ENCODE data around the gene EHD1. TPM values are rescaled to one million over a fixed set of nuclear protein-coding genes. Genes with fewer than 3 reads are reported as not detected.

EHD1 gene
- total RNA-seq, 1 experiment from 2014 or later = 340 TPM

DNA sequence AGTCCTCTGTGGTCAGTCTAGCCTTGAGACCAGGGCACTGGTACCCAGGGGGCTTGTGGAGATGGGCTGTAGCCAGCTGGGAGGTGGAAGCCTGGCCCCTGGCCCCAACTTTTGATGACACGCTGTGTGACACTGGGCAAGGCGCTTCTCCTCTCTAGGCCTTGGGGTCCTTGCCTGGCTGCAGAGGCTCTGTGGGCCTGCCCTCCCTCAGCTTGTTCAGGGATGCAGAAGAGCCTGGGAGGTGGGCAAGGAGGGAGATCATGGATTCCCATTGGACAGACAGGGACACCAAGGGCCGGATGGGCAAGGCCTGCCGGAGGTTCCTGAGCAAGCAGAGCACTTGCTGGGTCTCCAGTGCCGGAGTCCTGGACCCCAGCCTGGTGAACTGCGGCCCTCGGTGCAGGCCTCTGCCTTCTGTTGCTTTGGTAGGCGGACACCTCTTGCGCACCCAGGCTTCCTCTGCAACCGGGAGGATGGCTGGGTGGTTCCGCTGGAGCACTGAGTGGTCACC, 44.8 kb upstream of the EHD1 start:
- H3K27ac ChIP-seq (ENCODE audit: low read length) = no peak overlapping the region

DNA sequence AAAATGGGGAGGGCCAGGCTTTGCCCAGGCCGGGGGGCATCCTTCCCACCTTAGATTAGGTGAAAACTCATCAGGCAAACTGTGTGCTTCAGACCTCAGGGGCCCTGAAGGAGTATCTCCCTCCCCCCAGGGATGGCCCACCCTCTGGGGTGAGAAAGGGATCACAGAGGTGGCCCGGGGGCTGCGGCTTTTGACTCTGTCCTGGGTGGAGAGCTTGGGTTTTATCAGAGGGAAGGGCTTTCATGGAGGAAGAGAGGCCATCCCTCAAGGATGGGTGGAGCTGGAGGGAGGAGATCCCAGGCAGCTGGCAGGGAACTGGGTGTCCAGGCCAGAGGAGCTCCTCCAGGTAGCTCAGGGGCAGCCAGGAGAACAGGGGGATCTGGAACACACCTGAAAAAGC, 43.0 kb upstream of the EHD1 start:
- H3K36me3 ChIP-seq (ENCODE audit: low read depth, low read length) = no peaks in the 10 kb centered on the region
- DNase-seq = no peak
- H3K9ac ChIP-seq (ENCODE audit: low read length) = no peak overlapping the region
- ATAC-seq = no peak
- no peaks in the 10 kb centered on the region for H3F3A ChIP-seq (ENCODE audit: low read length, unreplicated experiment)
- no peaks in the 10 kb centered on the region for H3K9me3 ChIP-seq (ENCODE audit: low read length)
- H3K4me1 ChIP-seq (ENCODE audit: insufficient read depth, low read length) = peaks cover 21% of the 10 kb centered on the region
- H3K27ac ChIP-seq (ENCODE audit: low read length) = no peak overlapping the region
- CTCF ChIA-PET = interaction anchor here (0.6 kb wide), 1 partner anchor 39 kb away, joined by 4 read pairs; no protein-coding TSS in a partner anchor
- no peak overlapping the region for H3K4me3 ChIP-seq (ENCODE audit: low read length)
- no peaks in the 10 kb centered on the region for H4K20me1 ChIP-seq (ENCODE audit: low read length)
- H3K27me3 ChIP-seq (ENCODE audit: low read length) = no peaks in the 10 kb centered on the region
- TF ChIP-seq EZH2 (IDR thresholded peaks at IDR 0.05; ENCODE audit: low read length, unreplicated experiment) = no peak
- TF ChIP-seq EZH2phosphoT487 (IDR thresholded peaks at IDR 0.05; ENCODE audit: borderline replicate concordance, low read length) = no peak
- TF ChIP-seq, protein P1, sequence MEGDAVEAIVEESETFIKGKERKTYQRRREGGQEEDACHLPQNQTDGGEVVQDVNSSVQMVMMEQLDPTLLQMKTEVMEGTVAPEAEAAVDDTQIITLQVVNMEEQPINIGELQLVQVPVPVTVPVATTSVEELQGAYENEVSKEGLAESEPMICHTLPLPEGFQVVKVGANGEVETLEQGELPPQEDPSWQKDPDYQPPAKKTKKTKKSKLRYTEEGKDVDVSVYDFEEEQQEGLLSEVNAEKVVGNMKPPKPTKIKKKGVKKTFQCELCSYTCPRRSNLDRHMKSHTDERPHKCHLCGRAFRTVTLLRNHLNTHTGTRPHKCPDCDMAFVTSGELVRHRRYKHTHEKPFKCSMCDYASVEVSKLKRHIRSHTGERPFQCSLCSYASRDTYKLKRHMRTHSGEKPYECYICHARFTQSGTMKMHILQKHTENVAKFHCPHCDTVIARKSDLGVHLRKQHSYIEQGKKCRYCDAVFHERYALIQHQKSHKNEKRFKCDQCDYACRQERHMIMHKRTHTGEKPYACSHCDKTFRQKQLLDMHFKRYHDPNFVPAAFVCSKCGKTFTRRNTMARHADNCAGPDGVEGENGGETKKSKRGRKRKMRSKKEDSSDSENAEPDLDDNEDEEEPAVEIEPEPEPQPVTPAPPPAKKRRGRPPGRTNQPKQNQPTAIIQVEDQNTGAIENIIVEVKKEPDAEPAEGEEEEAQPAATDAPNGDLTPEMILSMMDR (conservative IDR thresholded peaks at IDR 0.05; ENCODE audit: low read depth, low read length) = no peak
- intact Hi-C loops (cut with micrococcal nuclease) = no loop called here
- H3K4me2 ChIP-seq (ENCODE audit: low read length) = no peak overlapping the region
- no peaks in the 10 kb centered on the region for H3K9me2 ChIP-seq (replicated peaks; ENCODE audit: low read length)
- peaks cover 10% of the 10 kb centered on the region for H3K79me2 ChIP-seq (ENCODE audit: low read length)
- H2AFZ ChIP-seq (ENCODE audit: low read length) = no peak overlapping the region
- no TSS peak for BruUV-seq (replicated peaks)
- POLR2A ChIA-PET (ENCODE audit: unreplicated experiment) = no interaction called here

More for the DNA sequence above, 44.8 kb upstream of the EHD1 start:
- Histone ChIP-seq H3K4me2 (ENCODE audit: low read length) (no peak overlapping the region; the same call in 1 of the 2 replicates), H4K20me1 (ENCODE audit: low read length) (no peaks in the 10 kb centered on the region), H3K9me2 (replicated peaks; ENCODE audit: low read length) (no peaks in the 10 kb centered on the region), H3F3A (ENCODE audit: low read length, unreplicated experiment) (no peaks in the 10 kb centered on the region), H3K9ac (ENCODE audit: low read length) (no peak overlapping the region), H3K79me2 (ENCODE audit: low read length) (peaks cover 4% of the 10 kb centered on the region; the same call in 1 of the 2 replicates), H3K4me1 (ENCODE audit: insufficient read depth, low read length) (peaks cover 14% of the 10 kb centered on the region; the same call in 1 of the 2 replicates), H2AFZ (ENCODE audit: low read length) (peak overlapping the region; percentile 98), H3K27me3 (ENCODE audit: low read length) (no peaks in the 10 kb centered on the region), H3K9me3 (ENCODE audit: low read length) (no peaks in the 10 kb centered on the region), H3K36me3 (ENCODE audit: low read depth, low read length) (no peaks in the 10 kb centered on the region), H3K4me3 (ENCODE audit: low read length) (no peak overlapping the region)
- no TSS peak for BruUV-seq (replicated peaks)
- intact Hi-C loops (cut with micrococcal nuclease) = no loop called here
- ATAC-seq = no peak
- ChIA-PET POLR2A (ENCODE audit: unreplicated experiment) (no interaction called here), CTCF (no interaction called here)
- DNase-seq = no peak
- TF ChIP-seq, protein P1 (conservative IDR thresholded peaks at IDR 0.05; ENCODE audit: low read depth, low read length) = no peak
- TF ChIP-seq EZH2 (IDR thresholded peaks at IDR 0.05; ENCODE audit: low read length, unreplicated experiment) = no peak
- TF ChIP-seq EZH2phosphoT487 (IDR thresholded peaks at IDR 0.05; ENCODE audit: borderline replicate concordance, low read length) = no peak

DNA sequence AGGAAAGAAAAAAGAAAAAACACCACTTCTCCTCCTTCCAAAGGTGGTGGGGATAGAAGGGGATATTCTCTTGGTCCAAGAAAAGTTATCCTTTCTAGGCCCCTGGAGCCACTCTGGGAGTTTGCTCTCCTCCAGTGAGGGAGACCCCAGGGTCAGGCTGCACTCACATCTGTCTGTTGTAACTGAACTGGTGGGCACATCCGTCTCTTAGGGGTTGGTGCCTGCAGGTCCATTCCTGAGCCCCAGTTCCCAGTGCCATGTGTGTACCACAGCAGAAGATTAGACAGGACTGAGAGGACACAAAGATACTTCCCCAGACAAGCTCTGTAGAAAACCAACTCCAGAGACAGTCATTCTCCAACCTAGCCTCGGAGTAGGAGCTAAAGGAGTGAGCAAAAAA, 41.7 kb upstream of the EHD1 start:
- Histone ChIP-seq H3K79me2 (ENCODE audit: low read length) (peaks cover 22% of the 10 kb centered on the region), H3K4me1 (ENCODE audit: insufficient read depth, low read length) (peaks cover 25% of the 10 kb centered on the region), H3F3A (ENCODE audit: low read length, unreplicated experiment) (no peaks in the 10 kb centered on the region), H3K4me3 (ENCODE audit: low read length) (no peak overlapping the region), H3K9me3 (ENCODE audit: low read length) (no peaks in the 10 kb centered on the region), H3K9ac (ENCODE audit: low read length) (no peak overlapping the region), H3K9me2 (replicated peaks; ENCODE audit: low read length) (no peaks in the 10 kb centered on the region), H3K27ac (ENCODE audit: low read length) (no peak overlapping the region), H2AFZ (ENCODE audit: low read length) (no peak overlapping the region), H3K27me3 (ENCODE audit: low read length) (no peaks in the 10 kb centered on the region), H4K20me1 (ENCODE audit: low read length) (no peaks in the 10 kb centered on the region), H3K4me2 (ENCODE audit: low read length) (no peak overlapping the region), H3K36me3 (ENCODE audit: low read depth, low read length) (no peaks in the 10 kb centered on the region)
- DNase-seq = no peak
- intact Hi-C loops (cut with micrococcal nuclease) = no loop called here
- CTCF ChIA-PET = no interaction called here
- TF ChIP-seq EZH2phosphoT487 (IDR thresholded peaks at IDR 0.05; ENCODE audit: borderline replicate concordance, low read length) (no peak), EZH2 (IDR thresholded peaks at IDR 0.05; ENCODE audit: low read length, unreplicated experiment) (no peak)
- TF ChIP-seq, protein P1 (conservative IDR thresholded peaks at IDR 0.05; ENCODE audit: low read depth, low read length) = no peak
- ATAC-seq = no peak
- no TSS peak for BruUV-seq (replicated peaks)
- POLR2A ChIA-PET (ENCODE audit: unreplicated experiment) = no interaction called here
